ENCODE data around the gene MYH7.
"Not testable (repeated sequence)": the region's sequence is repeated elsewhere in the genome, so short reads cannot be mapped to it uniquely, and the experiment has no call there.

MYH7 gene

DNA sequence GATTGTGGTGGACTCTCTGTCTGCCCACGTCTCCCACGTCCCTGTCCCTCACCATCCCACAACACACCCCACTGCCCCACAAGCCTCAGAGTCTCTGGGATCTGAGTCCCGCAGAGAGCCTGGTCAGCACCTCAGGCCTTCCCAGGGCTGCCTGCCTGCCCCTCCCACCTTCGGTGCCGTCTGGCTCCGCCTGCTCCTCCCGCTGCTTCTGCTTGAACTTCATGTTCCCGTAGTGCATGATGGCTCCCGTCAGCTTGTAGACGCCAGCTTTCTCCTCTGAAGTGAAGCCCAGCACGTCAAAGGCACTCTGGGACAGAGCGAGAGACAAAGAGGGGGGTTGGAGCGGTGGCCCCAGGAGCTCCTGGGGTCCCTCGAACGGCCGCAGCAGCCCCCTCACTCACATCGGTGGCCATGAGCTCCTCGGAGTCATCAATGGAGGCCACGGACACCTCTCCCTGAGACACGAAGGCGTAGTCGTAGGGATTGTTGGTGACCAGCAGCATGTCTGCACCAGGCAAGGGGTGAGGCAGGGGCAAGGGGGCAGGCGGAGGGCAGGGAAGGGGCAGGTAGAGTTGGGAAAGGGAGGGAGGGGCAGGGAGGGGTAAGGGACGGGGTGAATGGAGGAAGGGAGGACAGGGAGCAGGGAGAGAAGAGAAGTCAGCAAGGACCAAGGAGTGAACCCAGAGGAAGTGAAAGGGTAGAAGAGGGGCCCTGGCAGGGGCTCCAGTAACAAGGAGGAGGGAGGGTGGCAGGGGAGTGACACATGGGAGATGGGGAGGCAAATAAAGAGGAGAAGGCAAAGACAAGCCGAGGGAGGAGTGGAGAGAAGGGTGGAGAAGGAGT is 32.9 kb downstream of the MYH7 start:
- Histone ChIP-seq H3K27ac (ENCODE audit: low read depth, low read length) (no peak overlapping the region), H3K9me3 (ENCODE audit: control insufficient read depth in 5 of 5, low read length in 5 of 5) (no peaks in the 10 kb centered on the region), H3K36me3 (ENCODE audit: control insufficient read depth in 5 of 5, insufficient read depth in 5 of 5, low read length in 5 of 5) (no peaks in the 10 kb centered on the region), H3K9ac (ENCODE audit: low read length in 5 of 5) (no peak overlapping the region), H3K27me3 (ENCODE audit: control insufficient read depth in 5 of 5, insufficient read depth in 4 of 5, low read length in 5 of 5) (peaks cover 2 to 32% (median 19%) of the 10 kb centered on the region in 5 donors), H3K4me3 (ENCODE audit: low read depth in 1 of 5, low read length in 5 of 5) (no peak overlapping the region), H3K4me1 (ENCODE audit: control insufficient read depth in 5 of 5, insufficient read depth in 5 of 5, low read length in 5 of 5) (no peaks in the 10 kb centered on the region)

DNA sequence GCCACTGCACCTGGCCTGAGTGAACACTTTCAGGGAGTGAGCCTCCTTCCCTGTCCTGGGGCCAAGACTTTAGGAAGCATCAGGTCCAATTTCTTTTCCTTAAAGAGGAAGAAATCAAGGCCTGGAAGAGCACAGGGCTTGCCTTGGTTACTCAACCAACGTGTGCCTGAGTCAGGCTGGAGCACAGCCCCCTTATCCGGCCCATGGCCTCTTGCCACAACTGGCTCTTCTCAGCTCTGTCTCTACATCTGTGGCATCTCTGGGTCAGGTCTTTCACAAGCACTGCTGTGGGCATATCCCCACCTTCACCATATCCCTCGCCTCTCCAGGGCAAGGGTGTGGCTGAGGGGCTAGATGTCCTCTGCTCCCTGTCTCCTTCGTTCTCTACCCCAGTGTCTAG is 34.2 kb downstream of the MYH7 start:
- peaks cover 2 to 24% (median 15%) of the 10 kb centered on the region in 5 donors for H3K27me3 ChIP-seq (ENCODE audit: control insufficient read depth in 5 of 5, insufficient read depth in 4 of 5, low read length in 5 of 5)
- H3K9me3 ChIP-seq (ENCODE audit: control insufficient read depth in 5 of 5, low read length in 5 of 5), result no peaks in the 10 kb centered on the region
- H3K4me1 ChIP-seq (ENCODE audit: control insufficient read depth in 5 of 5, insufficient read depth in 5 of 5, low read length in 5 of 5), result no peaks in the 10 kb centered on the region
- no peaks in the 10 kb centered on the region for H3K36me3 ChIP-seq (ENCODE audit: control insufficient read depth in 5 of 5, insufficient read depth in 5 of 5, low read length in 5 of 5)
- no peak overlapping the region for H3K9ac ChIP-seq (ENCODE audit: low read length in 5 of 5)
- no peak overlapping the region for H3K4me3 ChIP-seq (ENCODE audit: low read depth in 1 of 5, low read length in 5 of 5)
- H3K27ac ChIP-seq (ENCODE audit: low read depth, low read length), result no peak overlapping the region

DNA sequence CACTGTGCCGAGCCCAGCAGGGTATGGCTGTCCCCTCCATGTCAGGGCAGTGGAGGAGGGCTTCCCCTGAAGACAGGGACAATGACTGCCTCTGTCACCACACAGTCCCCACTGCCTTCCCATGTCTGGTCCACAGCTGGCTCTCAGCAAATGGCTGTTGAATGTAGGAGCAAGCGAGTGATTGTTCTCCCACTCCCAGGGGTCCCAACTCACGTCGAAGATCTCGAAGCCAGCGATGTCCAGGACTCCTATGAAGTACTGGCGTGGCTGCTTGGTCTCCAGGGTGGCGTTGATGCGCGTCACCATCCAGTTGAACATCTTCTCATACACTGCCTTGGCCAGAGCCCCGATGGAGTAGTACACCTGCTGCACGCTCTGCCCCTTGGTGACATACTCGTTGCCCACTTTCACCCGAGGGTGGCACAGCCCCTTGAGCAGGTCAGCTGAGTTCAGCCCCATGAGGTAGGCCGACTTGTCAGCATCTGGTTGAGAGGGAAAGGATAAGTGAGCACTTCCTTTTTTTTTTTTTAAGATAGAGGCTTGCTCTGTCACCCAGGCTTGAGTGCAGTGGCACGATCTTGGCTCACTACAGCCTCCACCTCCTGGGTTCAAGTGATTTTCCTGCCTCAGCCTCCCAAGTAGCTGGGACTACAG is 34.8 kb downstream of the MYH7 start:
- peaks cover 2 to 21% (median 10%) of the 10 kb centered on the region in 5 donors for H3K27me3 ChIP-seq (ENCODE audit: control insufficient read depth in 5 of 5, insufficient read depth in 4 of 5, low read length in 5 of 5)
- H3K4me1 ChIP-seq (ENCODE audit: control insufficient read depth in 5 of 5, insufficient read depth in 5 of 5, low read length in 5 of 5); H3K36me3 ChIP-seq (ENCODE audit: control insufficient read depth in 5 of 5, insufficient read depth in 5 of 5, low read length in 5 of 5); H3K4me3 ChIP-seq (ENCODE audit: low read depth in 1 of 5, low read length in 5 of 5); H3K27ac ChIP-seq (ENCODE audit: low read depth, low read length); H3K9ac ChIP-seq (ENCODE audit: low read length in 5 of 5); H3K9me3 ChIP-seq (ENCODE audit: control insufficient read depth in 5 of 5, low read length in 5 of 5): not testable (repeated sequence)

- no peak overlapping the region for H3K9ac ChIP-seq (ENCODE audit: low read length in 5 of 5)
- no peaks in the 10 kb centered on the region for H3K9me3 ChIP-seq (ENCODE audit: control insufficient read depth in 5 of 5, low read length in 5 of 5)
- H3K27me3 ChIP-seq (ENCODE audit: control insufficient read depth in 5 of 5, insufficient read depth in 4 of 5, low read length in 5 of 5), result peaks cover 2 to 13% (median 4%) of the 10 kb centered on the region in 5 donors
- no peak overlapping the region for H3K27ac ChIP-seq (ENCODE audit: low read depth, low read length)
- no peaks in the 10 kb centered on the region for H3K36me3 ChIP-seq (ENCODE audit: control insufficient read depth in 5 of 5, insufficient read depth in 5 of 5, low read length in 5 of 5)
- no peak overlapping the region for H3K4me3 ChIP-seq (ENCODE audit: low read depth in 1 of 5, low read length in 5 of 5)
- no peaks in the 10 kb centered on the region for H3K4me1 ChIP-seq (ENCODE audit: control insufficient read depth in 5 of 5, insufficient read depth in 5 of 5, low read length in 5 of 5)
Observed at GRCh38 chr14:23399591-23399990, 35.9 kb downstream of the MYH7 start.

DNA sequence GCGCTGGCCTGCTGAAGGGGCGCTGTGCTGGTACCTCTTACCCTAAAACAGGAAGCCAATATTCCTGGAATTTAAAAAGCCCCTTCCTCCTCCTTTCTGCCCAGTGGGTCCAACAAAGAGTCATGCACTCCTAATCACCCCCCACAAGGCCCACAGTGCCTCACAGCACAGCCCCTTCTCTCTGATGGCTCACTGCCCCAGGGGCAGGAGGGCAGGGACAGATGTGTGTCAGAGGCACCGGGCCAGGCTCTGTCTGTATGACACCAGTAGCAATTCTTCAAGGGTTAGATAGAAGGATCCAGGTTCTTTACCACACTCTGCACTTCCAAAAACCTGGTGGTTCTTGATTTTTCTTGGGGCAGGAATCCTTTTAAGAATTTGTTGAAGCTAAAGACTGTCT is 36.3 kb downstream of the MYH7 start:
- Histone ChIP-seq H3K27ac (ENCODE audit: low read depth, low read length) (no peak overlapping the region), H3K4me1 (ENCODE audit: control insufficient read depth in 5 of 5, insufficient read depth in 5 of 5, low read length in 5 of 5) (no peaks in the 10 kb centered on the region), H3K36me3 (ENCODE audit: control insufficient read depth in 5 of 5, insufficient read depth in 5 of 5, low read length in 5 of 5) (no peaks in the 10 kb centered on the region), H3K27me3 (ENCODE audit: control insufficient read depth in 5 of 5, insufficient read depth in 4 of 5, low read length in 5 of 5) (peaks cover 0 to 9% (median 4%) of the 10 kb centered on the region in 5 donors), H3K9ac (ENCODE audit: low read length in 5 of 5) (no peak overlapping the region), H3K4me3 (ENCODE audit: low read depth in 1 of 5, low read length in 5 of 5) (no peak overlapping the region), H3K9me3 (ENCODE audit: control insufficient read depth in 5 of 5, low read length in 5 of 5) (no peaks in the 10 kb centered on the region)

DNA sequence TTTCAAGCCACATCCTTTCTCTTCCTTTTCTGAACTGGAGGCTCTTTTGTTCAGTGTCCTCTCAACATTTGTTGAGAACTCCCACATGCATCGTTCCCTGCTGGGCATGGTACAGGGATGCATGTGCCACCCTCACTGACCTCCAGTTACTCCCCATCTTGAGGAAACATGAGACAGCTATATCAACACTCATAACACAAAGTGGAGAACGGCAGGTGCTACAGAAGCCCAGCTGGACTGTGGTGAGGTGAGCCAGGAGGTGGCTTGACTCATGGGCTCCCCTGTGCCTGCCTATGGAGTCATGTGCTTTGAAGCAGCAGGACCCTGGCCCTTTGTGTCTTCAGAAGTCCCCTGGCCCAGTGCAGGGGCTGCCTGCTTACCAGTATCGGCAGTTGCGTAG is 37.1 kb downstream of the MYH7 start:
- H3K9ac ChIP-seq (ENCODE audit: low read length in 5 of 5), result no peak overlapping the region
- H3K27me3 ChIP-seq (ENCODE audit: control insufficient read depth in 5 of 5, insufficient read depth in 4 of 5, low read length in 5 of 5), result peaks cover 0 to 9% (median 4%) of the 10 kb centered on the region in 5 donors
- no peaks in the 10 kb centered on the region for H3K4me1 ChIP-seq (ENCODE audit: control insufficient read depth in 5 of 5, insufficient read depth in 5 of 5, low read length in 5 of 5)
- H3K36me3 ChIP-seq (ENCODE audit: control insufficient read depth in 5 of 5, insufficient read depth in 5 of 5, low read length in 5 of 5), result no peaks in the 10 kb centered on the region
- H3K9me3 ChIP-seq (ENCODE audit: control insufficient read depth in 5 of 5, low read length in 5 of 5), result no peaks in the 10 kb centered on the region
- H3K4me3 ChIP-seq (ENCODE audit: low read depth in 1 of 5, low read length in 5 of 5), result no peak overlapping the region
- no peak overlapping the region for H3K27ac ChIP-seq (ENCODE audit: low read depth, low read length)

GRCh38 chr14:23396781-23397407 is 38.6 kb downstream of the MYH7 start:
- H3K9me3 ChIP-seq (ENCODE audit: control insufficient read depth in 5 of 5, low read length in 5 of 5), result no peaks in the 10 kb centered on the region
- no peaks in the 10 kb centered on the region for H3K36me3 ChIP-seq (ENCODE audit: control insufficient read depth in 5 of 5, insufficient read depth in 5 of 5, low read length in 5 of 5)
- H3K4me1 ChIP-seq (ENCODE audit: control insufficient read depth in 5 of 5, insufficient read depth in 5 of 5, low read length in 5 of 5), result no peaks in the 10 kb centered on the region
- peaks cover 0 to 4% (median 1%) of the 10 kb centered on the region in 5 donors for H3K27me3 ChIP-seq (ENCODE audit: control insufficient read depth in 5 of 5, insufficient read depth in 4 of 5, low read length in 5 of 5)
- no peak overlapping the region for H3K27ac ChIP-seq (ENCODE audit: low read depth, low read length)
- H3K9ac ChIP-seq (ENCODE audit: low read length in 5 of 5), result no peak overlapping the region
- H3K4me3 ChIP-seq (ENCODE audit: low read depth in 1 of 5, low read length in 5 of 5), result no peak overlapping the region

DNA sequence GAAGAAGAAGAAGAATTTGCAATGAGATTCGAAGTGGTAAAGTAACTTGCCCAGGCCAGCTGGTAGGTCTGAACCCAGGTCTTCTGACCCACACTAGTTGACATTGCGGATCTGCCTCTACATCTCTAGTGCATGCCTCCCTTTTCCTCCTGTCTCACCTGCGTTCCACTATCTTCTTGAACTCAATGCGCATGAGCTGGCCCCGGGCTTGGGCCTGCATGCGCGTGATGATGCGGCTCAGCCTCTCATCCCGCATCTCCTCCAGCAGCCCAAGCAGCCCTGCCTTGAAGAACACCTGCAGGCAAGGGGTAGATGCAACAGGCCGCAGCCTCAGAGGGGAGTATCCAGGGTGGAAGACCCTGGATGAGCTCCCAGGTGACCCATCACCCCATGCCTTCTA is 39.3 kb downstream of the MYH7 start:
- no peak overlapping the region for H3K4me3 ChIP-seq (ENCODE audit: low read depth in 1 of 5, low read length in 5 of 5)
- H3K27ac ChIP-seq (ENCODE audit: low read depth, low read length), result no peak overlapping the region
- peaks cover 0 to 4% (median 0%) of the 10 kb centered on the region in 5 donors for H3K27me3 ChIP-seq (ENCODE audit: control insufficient read depth in 5 of 5, insufficient read depth in 4 of 5, low read length in 5 of 5)
- no peak overlapping the region for H3K9ac ChIP-seq (ENCODE audit: low read length in 5 of 5)
- H3K9me3 ChIP-seq (ENCODE audit: control insufficient read depth in 5 of 5, low read length in 5 of 5), result no peaks in the 10 kb centered on the region
- H3K36me3 ChIP-seq (ENCODE audit: control insufficient read depth in 5 of 5, insufficient read depth in 5 of 5, low read length in 5 of 5), result no peaks in the 10 kb centered on the region
- H3K4me1 ChIP-seq (ENCODE audit: control insufficient read depth in 5 of 5, insufficient read depth in 5 of 5, low read length in 5 of 5), result no peaks in the 10 kb centered on the region

GRCh38 chr14:23392613-23393012 is 42.8 kb downstream of the MYH7 start:
- Histone ChIP-seq H3K27me3 (ENCODE audit: control insufficient read depth in 5 of 5, insufficient read depth in 4 of 5, low read length in 5 of 5) (peaks cover 0 to 13% (median 5%) of the 10 kb centered on the region in 5 donors), H3K27ac (ENCODE audit: low read depth, low read length) (no peak overlapping the region), H3K36me3 (ENCODE audit: control insufficient read depth in 5 of 5, insufficient read depth in 5 of 5, low read length in 5 of 5) (no peaks in the 10 kb centered on the region), H3K4me3 (ENCODE audit: low read depth in 1 of 5, low read length in 5 of 5) (no peak overlapping the region), H3K9ac (ENCODE audit: low read length in 5 of 5) (no peak overlapping the region), H3K9me3 (ENCODE audit: control insufficient read depth in 5 of 5, low read length in 5 of 5) (no peaks in the 10 kb centered on the region), H3K4me1 (ENCODE audit: control insufficient read depth in 5 of 5, insufficient read depth in 5 of 5, low read length in 5 of 5) (no peaks in the 10 kb centered on the region)

DNA sequence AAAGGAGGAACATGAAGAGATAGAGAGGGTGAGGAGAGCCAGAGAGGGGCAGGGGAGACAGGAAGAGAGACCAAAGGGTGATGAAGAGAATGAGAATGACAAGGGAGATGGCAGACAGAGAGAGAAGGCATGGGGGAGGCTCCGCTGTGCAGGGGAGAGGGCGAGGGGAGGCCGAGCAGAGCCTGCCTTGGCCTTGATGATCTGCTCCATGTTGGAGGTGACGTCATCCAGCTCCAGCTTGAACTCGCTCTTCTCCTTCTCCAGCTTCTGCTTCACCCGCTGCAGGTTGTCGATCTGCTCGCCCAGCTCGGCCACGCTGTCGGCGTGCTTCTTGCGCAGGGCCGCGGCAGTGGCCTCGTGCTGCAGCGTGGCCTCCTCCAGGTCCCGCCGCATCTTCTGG is 45.6 kb downstream of the MYH7 start:
- not testable (repeated sequence) for H3K4me1 ChIP-seq (ENCODE audit: control insufficient read depth in 5 of 5, insufficient read depth in 5 of 5, low read length in 5 of 5); H3K36me3 ChIP-seq (ENCODE audit: control insufficient read depth in 5 of 5, insufficient read depth in 5 of 5, low read length in 5 of 5); H3K9ac ChIP-seq (ENCODE audit: low read length in 5 of 5); H3K9me3 ChIP-seq (ENCODE audit: control insufficient read depth in 5 of 5, low read length in 5 of 5); H3K4me3 ChIP-seq (ENCODE audit: low read depth in 1 of 5, low read length in 5 of 5); H3K27ac ChIP-seq (ENCODE audit: low read depth, low read length)
- peaks cover 0 to 13% (median 5%) of the 10 kb centered on the region in 5 donors for H3K27me3 ChIP-seq (ENCODE audit: control insufficient read depth in 5 of 5, insufficient read depth in 4 of 5, low read length in 5 of 5)

All from subcutaneous abdominal adipose tissue (tissue), 5 donors.